HepG2 (cell line): Measurements from ENCODE around the gene CD72. TPM values are rescaled to one million over a fixed set of nuclear protein-coding genes. Genes with fewer than 3 reads are reported as not detected.

Source experiments
- EED ChIP-seq: sonication (generic); formaldehyde crosslinking; IDR thresholded peaks from 2 replicates; pipeline ENCODE4 v1.5.0; 2020; ENCODE audit warnings: mild to moderate bottlenecking, missing genetic modification reagents
- EP300 ChIP-seq, 3 experiments: sonication (generic) in 1 of 3; formaldehyde crosslinking in 1 of 3; IDR thresholded peaks; 2 replicates each; pipeline versions ENCODE4 v1.5.1 to v1.6.1; 2011 to 2020; ENCODE audit warnings: low read depth in 2 of 3, low read length in 2 of 3, borderline replicate concordance in 1 of 3, improper control_type of control experiment in 1 of 3, mild to moderate bottlenecking in 1 of 3, missing genetic modification reagents in 1 of 3, moderate library complexity in 1 of 3
- FOSL1 ChIP-seq: sonication (generic); formaldehyde crosslinking; IDR thresholded peaks from 2 replicates; pipeline ENCODE4 v1.9.0; 2021; ENCODE audit warnings: missing genetic modification reagents, borderline replicate concordance
- GABPB1 ChIP-seq: IDR thresholded peaks from 2 replicates; pipeline ENCODE4 v1.6.1; 2016; ENCODE audit warnings: mild to moderate bottlenecking, missing genetic modification reagents, moderate library complexity, missing compliant biosample characterization
- HHEX ChIP-seq: IDR thresholded peaks from 2 replicates; pipeline ENCODE4 v1.6.1; 2016; ENCODE audit warnings: control low read depth
- JUND ChIP-seq: sonication (generic); formaldehyde crosslinking; IDR thresholded peaks from 2 replicates; pipeline ENCODE4 v1.8.0; 2022; ENCODE audit warnings: mild to moderate bottlenecking, missing genetic modification reagents
- NR2F6 ChIP-seq, 2 experiments: IDR thresholded peaks; 2 replicates each; pipeline ENCODE4 v1.6.1; 2016; ENCODE audit warnings: antibody characterized with exemption in 1 of 2, mild to moderate bottlenecking in 1 of 2
- RBM39 ChIP-seq: fragments of 200-400 bp; formaldehyde crosslinking; IDR thresholded peaks from one replicate; pipeline ENCODE4 v1.6.1; 2018; ENCODE audit warnings: antibody characterized with exemption, mild to moderate bottlenecking, low read depth, low read length; ENCODE audit not compliant: poor library complexity, severe bottlenecking
- SMYD3 ChIP-seq: sonication (generic); formaldehyde crosslinking; IDR thresholded peaks from 2 replicates; pipeline ENCODE4 v1.8.1; 2023; ENCODE audit warnings: mild to moderate bottlenecking, missing genetic modification reagents
- U2AF1 ChIP-seq: fragments of 200-400 bp; formaldehyde crosslinking; optimal IDR thresholded peaks from 2 replicates; pipeline ENCODE3; 2017; ENCODE audit warnings: mild to moderate bottlenecking, low read depth, low read length
- ZFP90 ChIP-seq: sonication (generic); formaldehyde crosslinking; IDR thresholded peaks from 2 replicates; pipeline ENCODE4 v1.8.0; 2022; ENCODE audit warnings: missing genetic modification reagents, mild to moderate bottlenecking, inconsistent platforms, borderline replicate concordance
- ZNF407 ChIP-seq: sonication (generic); formaldehyde crosslinking; IDR thresholded peaks from one replicate; pipeline ENCODE4 v1.5.1; 2020; ENCODE audit warnings: mild to moderate bottlenecking, missing genetic modification reagents; ENCODE audit errors: not compliant biosample characterization
- ZSCAN12 ChIP-seq: sonication (generic); formaldehyde crosslinking; IDR thresholded peaks from 2 replicates; pipeline ENCODE4 v1.9.0; 2021; ENCODE audit warnings: mild to moderate bottlenecking, missing genetic modification reagents
- polyA plus RNA-seq, 8 experiments: library from polyadenylated mRNA; depleted of rRNA in 3 of 8; stranded (reverse) in 7 of 8; unstranded in 1 of 8; fragments of >200 nt; fragmentation: Illumina TruSeq in 4 of 8; extraction: Trizol in 4 of 8; gene quantifications; 2 replicates each; pipeline versions ENCODE4 v1.2.1 to v1.2.3, GENCODE V29; 2011 to 2016; ENCODE audit warnings: low read depth in 4 of 8, missing spikeins in 1 of 8, mixed read lengths in 1 of 8; ENCODE audit not compliant: insufficient read depth in 1 of 8
- total RNA-seq, 5 experiments: library from RNA; depleted of rRNA; stranded (reverse); fragments of >200 nt; fragmentation: Illumina TruSeq; extraction: Trizol; gene quantifications; 2 replicates each; pipeline ENCODE4 v1.2.3, GENCODE V29; 2016; ENCODE audit warnings: low read depth in 1 of 5
- TF ChIP-seq, protein P1 (sequence below): sonication (generic); formaldehyde crosslinking; IDR thresholded peaks from 2 replicates; pipeline ENCODE4 v1.9.0; 2021; ENCODE audit warnings: missing genetic modification reagents, borderline replicate concordance
- TF ChIP-seq, protein P2 (sequence below): sonication (generic); formaldehyde crosslinking; IDR thresholded peaks from 2 replicates; pipeline ENCODE4 v1.4.0; 2020; ENCODE audit warnings: missing genetic modification reagents

The CD72 gene
- total and polyA plus RNA-seq, 2 of the 13 experiments (the other 11 are each of a cell fraction or from before 2014, with no cell fraction given) = 0.18 to 1.1 TPM

DNA sequence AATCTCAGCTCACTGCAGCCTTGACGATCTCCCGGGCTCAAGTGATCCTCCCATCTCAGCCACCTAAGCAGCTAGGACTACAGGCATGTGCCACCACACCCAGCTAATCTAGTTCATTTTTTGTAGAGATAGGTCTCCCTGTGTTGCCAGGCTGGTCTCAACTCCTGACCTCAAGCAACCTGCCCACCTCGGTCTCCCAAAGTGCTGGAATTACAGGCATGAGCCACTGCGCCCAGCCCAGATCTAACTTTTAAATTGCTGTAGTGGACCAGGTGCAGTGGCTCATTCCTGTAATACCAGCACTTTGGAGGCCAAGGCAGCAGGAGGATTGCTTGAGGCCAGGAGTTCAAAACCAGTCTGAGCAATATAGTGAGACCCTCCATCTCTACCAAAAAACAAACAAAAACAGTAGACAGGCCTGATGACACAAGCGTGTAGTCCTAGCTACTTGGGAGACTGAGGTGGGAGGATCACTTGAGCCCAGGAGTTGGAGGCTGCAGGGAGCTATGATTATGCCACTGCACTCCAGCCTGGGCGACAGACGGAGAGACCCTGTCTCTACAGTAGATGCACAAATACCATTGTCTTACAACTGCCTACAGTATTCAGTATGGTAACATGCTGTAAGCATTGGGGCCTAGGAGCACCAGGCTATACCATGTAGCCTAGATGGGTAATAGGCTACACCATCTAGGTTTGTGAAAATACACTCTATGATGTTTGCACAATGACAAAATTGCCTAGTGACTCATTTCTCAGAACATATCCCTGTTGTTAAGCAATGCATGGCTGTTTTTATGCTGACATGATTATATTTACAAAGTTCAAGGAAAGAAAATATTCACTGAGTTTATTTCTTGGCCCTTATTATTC, 34.0 kb upstream of the CD72 start (continued):
- no peak for TF ChIP-seq ZNF407 (CRISPR knock-in tag)
- no peak for TF ChIP-seq NR2F6 (IDR thresholded peaks at IDR 0.05)
- TF ChIP-seq NR2F6 (CRISPR knock-in tag; IDR thresholded peaks at IDR 0.05) = no peak
- TF ChIP-seq ZFP90 = peak; percentile 71; the same call in 1 of the 2 replicates
- TF ChIP-seq EED = no peak
- TF ChIP-seq, protein P1, sequence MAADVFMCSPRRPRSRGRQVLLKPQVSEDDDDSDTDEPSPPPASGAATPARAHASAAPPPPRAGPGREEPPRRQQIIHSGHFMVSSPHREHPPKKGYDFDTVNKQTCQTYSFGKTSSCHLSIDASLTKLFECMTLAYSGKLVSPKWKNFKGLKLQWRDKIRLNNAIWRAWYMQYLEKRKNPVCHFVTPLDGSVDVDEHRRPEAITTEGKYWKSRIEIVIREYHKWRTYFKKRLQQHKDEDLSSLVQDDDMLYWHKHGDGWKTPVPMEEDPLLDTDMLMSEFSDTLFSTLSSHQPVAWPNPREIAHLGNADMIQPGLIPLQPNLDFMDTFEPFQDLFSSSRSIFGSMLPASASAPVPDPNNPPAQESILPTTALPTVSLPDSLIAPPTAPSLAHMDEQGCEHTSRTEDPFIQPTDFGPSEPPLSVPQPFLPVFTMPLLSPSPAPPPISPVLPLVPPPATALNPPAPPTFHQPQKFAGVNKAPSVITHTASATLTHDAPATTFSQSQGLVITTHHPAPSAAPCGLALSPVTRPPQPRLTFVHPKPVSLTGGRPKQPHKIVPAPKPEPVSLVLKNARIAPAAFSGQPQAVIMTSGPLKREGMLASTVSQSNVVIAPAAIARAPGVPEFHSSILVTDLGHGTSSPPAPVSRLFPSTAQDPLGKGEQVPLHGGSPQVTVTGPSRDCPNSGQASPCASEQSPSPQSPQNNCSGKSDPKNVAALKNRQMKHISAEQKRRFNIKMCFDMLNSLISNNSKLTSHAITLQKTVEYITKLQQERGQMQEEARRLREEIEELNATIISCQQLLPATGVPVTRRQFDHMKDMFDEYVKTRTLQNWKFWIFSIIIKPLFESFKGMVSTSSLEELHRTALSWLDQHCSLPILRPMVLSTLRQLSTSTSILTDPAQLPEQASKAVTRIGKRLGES (CRISPR knock-in tag) = no peak
- TF ChIP-seq, protein P2, sequence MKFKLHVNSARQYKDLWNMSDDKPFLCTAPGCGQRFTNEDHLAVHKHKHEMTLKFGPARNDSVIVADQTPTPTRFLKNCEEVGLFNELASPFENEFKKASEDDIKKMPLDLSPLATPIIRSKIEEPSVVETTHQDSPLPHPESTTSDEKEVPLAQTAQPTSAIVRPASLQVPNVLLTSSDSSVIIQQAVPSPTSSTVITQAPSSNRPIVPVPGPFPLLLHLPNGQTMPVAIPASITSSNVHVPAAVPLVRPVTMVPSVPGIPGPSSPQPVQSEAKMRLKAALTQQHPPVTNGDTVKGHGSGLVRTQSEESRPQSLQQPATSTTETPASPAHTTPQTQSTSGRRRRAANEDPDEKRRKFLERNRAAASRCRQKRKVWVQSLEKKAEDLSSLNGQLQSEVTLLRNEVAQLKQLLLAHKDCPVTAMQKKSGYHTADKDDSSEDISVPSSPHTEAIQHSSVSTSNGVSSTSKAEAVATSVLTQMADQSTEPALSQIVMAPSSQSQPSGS (CRISPR knock-in tag) = no peak
- peak in 1 of 2 experiments; percentile 31; a peak in 1 of 4 replicates for TF ChIP-seq EP300 (IDR thresholded peaks at IDR 0.05; ENCODE audit: low read depth in 2 of 2, low read length in 2 of 2)
- no peak for TF ChIP-seq EP300 (CRISPR knock-in tag; IDR thresholded peaks at IDR 0.05; ENCODE audit: borderline replicate concordance)
- no peak for TF ChIP-seq HHEX (CRISPR knock-in tag)
- TF ChIP-seq FOSL1 (CRISPR knock-in tag) = peak; percentile 68; the same call in 1 of the 2 replicates
- TF ChIP-seq JUND (CRISPR knock-in tag) = peak; percentile 72; the same call in 1 of the 2 replicates
- no peak for TF ChIP-seq ZSCAN12 (CRISPR knock-in tag)
- no peak for TF ChIP-seq RBM39
- TF ChIP-seq SMYD3 = no peak
- no peak for TF ChIP-seq U2AF1
- no peak for TF ChIP-seq GABPB1 (CRISPR knock-in tag)
